ENCODE measurements around the gene CARNS1.
A peak's percentile ranks its signal among the peaks of the same experiment; 100 is the strongest.

The CARNS1 gene

GRCh38 chr11:67466962-67467771 is 51.7 kb downstream of the CARNS1 start:
- DNase-seq: no peak

- DNase-seq: peak in 1 of 2 donors; percentile 49
These were observed 52.6 kb downstream of the CARNS1 start for GRCh38 chr11:67468056-67468455.

GRCh38 chr11:67468456-67468758 is 52.9 kb downstream of the CARNS1 start:
- peak in 1 of 2 donors; percentile 47 for DNase-seq

GRCh38 chr11:67468759-67469507 is 53.5 kb downstream of the CARNS1 start, which contains the start of gene TMEM134:
TSS of gene TMEM134 (minus strand) at chr11:67469251. CDS start at chr11:67469192, 59 bp downstream.
- peak; percentile 91 to 93 for DNase-seq

GRCh38 chr11:67469508-67469811 is 54.0 kb downstream of the CARNS1 start:
- no peak for DNase-seq

DNA sequence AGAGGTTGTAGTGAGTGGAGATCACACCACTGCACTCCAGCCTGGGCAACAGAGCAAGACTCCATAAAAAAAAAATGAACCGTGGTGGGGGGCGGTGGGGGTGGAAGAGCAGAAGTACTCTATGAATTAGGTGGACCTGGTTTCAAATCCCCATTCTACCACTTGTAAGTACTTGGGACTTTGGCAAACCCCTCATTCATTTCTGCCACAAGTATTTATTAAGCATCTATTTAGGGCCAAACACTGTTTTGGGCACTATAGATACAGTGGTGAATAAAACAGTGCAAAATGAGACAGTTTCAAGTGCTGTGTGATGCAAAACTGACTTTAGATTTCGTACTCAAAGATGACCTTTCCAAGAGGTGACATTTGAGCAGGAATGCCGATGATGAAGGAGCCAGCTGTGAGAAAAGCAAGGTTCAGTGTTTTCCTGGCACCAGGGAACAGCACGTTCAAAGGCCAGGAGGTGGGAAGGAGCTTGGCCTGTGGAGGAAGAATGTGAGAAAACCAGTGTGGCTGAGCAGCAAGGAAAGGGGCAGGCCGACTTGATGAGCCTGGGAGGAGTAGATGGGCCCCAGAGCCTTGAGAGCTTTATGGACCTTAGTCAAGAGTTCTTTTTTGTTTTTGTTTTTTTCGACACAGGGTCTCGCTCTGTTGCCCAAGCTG is 55.0 kb downstream of the CARNS1 start:
- no peak for DNase-seq

- no peak for DNase-seq
These were observed 57.4 kb downstream of the CARNS1 start for GRCh38 chr11:67472882-67473281.
